ENCODE results near the gene CACNA1B. TPM values are rescaled to one million over a fixed set of nuclear protein-coding genes. Genes with fewer than 3 reads are reported as not detected.

CACNA1B gene
- total RNA-seq, 1 experiment from 2014 or later: 1.7 TPM

DNA sequence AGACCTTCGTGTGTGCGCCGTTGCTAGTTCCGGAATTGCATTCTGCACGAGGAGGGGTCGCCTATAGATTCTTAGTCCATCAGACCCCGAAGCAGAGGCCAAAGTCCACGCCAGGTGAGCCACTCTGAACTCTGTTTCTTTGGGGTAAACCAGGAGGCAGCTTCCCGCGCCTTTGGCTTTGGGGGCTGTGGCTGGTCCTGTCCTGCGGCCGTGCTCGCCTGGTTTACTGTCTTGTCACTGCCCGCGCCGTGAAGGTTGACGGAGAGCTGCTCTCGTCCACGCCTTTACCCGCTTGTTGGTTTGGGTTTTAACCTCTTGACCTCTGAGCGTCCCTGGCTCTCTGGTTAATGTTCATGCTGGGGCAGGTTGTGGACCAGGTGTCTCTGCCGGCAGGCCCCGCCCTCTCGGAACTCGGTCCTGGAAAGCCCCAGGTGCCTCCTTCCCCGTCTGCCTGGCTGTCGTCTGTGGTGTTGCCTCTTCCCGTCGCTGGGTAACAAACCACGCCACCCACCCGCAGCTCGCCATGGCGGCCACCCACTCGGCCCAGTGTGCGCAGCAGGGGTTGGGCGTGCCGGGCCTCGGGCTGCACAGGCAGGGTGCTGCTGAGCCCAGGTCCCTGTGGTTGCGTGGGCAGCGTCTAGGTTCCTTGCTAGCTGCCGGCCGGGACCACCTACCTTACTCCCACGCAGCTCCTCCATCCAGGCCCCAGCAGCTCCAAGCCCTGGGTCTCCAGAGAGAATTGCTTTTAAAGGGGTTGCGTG, 44.6 kb upstream of the CACNA1B start:
- no peak overlapping the region for H2AFZ ChIP-seq (ENCODE audit: low read depth, low read length, poor library complexity, severe bottlenecking)

More for the DNA sequence above, 44.6 kb upstream of the CACNA1B start:
- H3K9me2 ChIP-seq (ENCODE audit: insufficient read depth): no peaks in the 10 kb centered on the region
- H3K4me2 ChIP-seq (ENCODE audit: low read length): no peak overlapping the region
- intact Hi-C loops (cut with micrococcal nuclease): no loop called here
- no peak overlapping the region for H3K9ac ChIP-seq (ENCODE audit: low read length)
- H3K4me3 ChIP-seq (replicated peaks in 1 of 2; ENCODE audit: low read depth in 1 of 2, low read length in 2 of 2): no peak overlapping the region
- no peak overlapping the region for H3K27ac ChIP-seq (ENCODE audit: low read depth, low read length)
- BruUV-seq (replicated peaks): no TSS peak
- H3K27me3 ChIP-seq (ENCODE audit: insufficient read depth, low read length): no peaks in the 10 kb centered on the region
- ChIA-PET POLR2A (no interaction called here), RAD21 (ENCODE audit: low non-redundant PET in 1 of 2, low total read pairs in 2 of 2, uncharacterized antibody in 2 of 2, unreplicated experiment in 2 of 2) (no interaction called here), CTCF (no interaction called here)
- no peaks in the 10 kb centered on the region; the same call in 1 of the 2 replicates for H4K20me1 ChIP-seq (ENCODE audit: insufficient read depth)
- DNase-seq (ENCODE audit: low read depth, low spot score): no peak
- no peak for ATAC-seq
- H3K4me1 ChIP-seq (ENCODE audit: control insufficient read depth in 1 of 2, insufficient read depth in 2 of 2, low read length in 2 of 2): no peaks in the 10 kb centered on the region
- peaks cover 0 to 10% of the 10 kb centered on the region in 2 experiments; a peak in 2 of 4 replicates for H3K36me3 ChIP-seq (ENCODE audit: control insufficient read depth in 1 of 2, insufficient read depth in 2 of 2, low read length in 2 of 2)
- H3K79me2 ChIP-seq (ENCODE audit: insufficient read depth, low read length): no peaks in the 10 kb centered on the region
- no peaks in the 10 kb centered on the region for H3K9me3 ChIP-seq (ENCODE audit: control insufficient read depth in 1 of 2, insufficient read depth in 1 of 2, low read depth in 1 of 2, low read length in 2 of 2)
- TF ChIP-seq SIN3A (IDR thresholded peaks at IDR 0.05; ENCODE audit: low read depth) (no peak), ZFX (IDR thresholded peaks at IDR 0.05) (no peak), RAD21 (IDR thresholded peaks at IDR 0.05; ENCODE audit: low read depth) (no peak), ZNF274 (IDR thresholded peaks at IDR 0.05; ENCODE audit: low read depth, low read length) (no peak), SP1 (IDR thresholded peaks at IDR 0.05; ENCODE audit: low read depth) (no peak), FOSL1 (IDR thresholded peaks at IDR 0.05; ENCODE audit: low read depth) (no peak), ELF1 (IDR thresholded peaks at IDR 0.05; ENCODE audit: borderline replicate concordance, low read depth) (no peak)
- TF ChIP-seq, protein P1, sequence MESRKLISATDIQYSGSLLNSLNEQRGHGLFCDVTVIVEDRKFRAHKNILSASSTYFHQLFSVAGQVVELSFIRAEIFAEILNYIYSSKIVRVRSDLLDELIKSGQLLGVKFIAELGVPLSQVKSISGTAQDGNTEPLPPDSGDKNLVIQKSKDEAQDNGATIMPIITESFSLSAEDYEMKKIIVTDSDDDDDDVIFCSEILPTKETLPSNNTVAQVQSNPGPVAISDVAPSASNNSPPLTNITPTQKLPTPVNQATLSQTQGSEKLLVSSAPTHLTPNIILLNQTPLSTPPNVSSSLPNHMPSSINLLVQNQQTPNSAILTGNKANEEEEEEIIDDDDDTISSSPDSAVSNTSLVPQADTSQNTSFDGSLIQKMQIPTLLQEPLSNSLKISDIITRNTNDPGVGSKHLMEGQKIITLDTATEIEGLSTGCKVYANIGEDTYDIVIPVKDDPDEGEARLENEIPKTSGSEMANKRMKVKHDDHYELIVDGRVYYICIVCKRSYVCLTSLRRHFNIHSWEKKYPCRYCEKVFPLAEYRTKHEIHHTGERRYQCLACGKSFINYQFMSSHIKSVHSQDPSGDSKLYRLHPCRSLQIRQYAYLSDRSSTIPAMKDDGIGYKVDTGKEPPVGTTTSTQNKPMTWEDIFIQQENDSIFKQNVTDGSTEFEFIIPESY (IDR thresholded peaks at IDR 0.05; ENCODE audit: extremely low read depth, insufficient replicate concordance, low read length): no peak
- TF ChIP-seq, protein P2, sequence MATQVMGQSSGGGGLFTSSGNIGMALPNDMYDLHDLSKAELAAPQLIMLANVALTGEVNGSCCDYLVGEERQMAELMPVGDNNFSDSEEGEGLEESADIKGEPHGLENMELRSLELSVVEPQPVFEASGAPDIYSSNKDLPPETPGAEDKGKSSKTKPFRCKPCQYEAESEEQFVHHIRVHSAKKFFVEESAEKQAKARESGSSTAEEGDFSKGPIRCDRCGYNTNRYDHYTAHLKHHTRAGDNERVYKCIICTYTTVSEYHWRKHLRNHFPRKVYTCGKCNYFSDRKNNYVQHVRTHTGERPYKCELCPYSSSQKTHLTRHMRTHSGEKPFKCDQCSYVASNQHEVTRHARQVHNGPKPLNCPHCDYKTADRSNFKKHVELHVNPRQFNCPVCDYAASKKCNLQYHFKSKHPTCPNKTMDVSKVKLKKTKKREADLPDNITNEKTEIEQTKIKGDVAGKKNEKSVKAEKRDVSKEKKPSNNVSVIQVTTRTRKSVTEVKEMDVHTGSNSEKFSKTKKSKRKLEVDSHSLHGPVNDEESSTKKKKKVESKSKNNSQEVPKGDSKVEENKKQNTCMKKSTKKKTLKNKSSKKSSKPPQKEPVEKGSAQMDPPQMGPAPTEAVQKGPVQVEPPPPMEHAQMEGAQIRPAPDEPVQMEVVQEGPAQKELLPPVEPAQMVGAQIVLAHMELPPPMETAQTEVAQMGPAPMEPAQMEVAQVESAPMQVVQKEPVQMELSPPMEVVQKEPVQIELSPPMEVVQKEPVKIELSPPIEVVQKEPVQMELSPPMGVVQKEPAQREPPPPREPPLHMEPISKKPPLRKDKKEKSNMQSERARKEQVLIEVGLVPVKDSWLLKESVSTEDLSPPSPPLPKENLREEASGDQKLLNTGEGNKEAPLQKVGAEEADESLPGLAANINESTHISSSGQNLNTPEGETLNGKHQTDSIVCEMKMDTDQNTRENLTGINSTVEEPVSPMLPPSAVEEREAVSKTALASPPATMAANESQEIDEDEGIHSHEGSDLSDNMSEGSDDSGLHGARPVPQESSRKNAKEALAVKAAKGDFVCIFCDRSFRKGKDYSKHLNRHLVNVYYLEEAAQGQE (IDR thresholded peaks at IDR 0.05; ENCODE audit: low read depth): no peak
- TF ChIP-seq, protein P3, sequence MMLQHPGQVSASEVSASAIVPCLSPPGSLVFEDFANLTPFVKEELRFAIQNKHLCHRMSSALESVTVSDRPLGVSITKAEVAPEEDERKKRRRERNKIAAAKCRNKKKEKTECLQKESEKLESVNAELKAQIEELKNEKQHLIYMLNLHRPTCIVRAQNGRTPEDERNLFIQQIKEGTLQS (IDR thresholded peaks at IDR 0.05): no peak
